Uterus (tissue), 4 donors: ENCODE data around the gene WDR33. TPM values are rescaled to one million over a fixed set of nuclear protein-coding genes. Genes with fewer than 3 reads are reported as not detected.
A peak's percentile ranks its signal among the peaks of the same experiment; 100 is the strongest.

Source experiments
- DNase-seq, 2 donors: peaks; one replicate each; pipeline ENCODE4 v3.0.0-alpha.2; 2019 to 2020
- H3K27ac ChIP-seq, 2 donors: fragments of 200-600 bp; sonication (generic); 1 replicate in 1 of 2; 2 replicates in 1 of 2; pipeline ENCODE4 v1.5.1; 2016 to 2018
- H3K27me3 ChIP-seq, 2 donors: fragments of 200-600 bp; sonication (generic); one replicate each; pipeline ENCODE4 v1.5.1; 2018 to 2019; ENCODE audit warnings: control low read depth in 1 of 2
- H3K36me3 ChIP-seq, 2 donors: fragments of 200-600 bp; sonication (generic); one replicate each; pipeline ENCODE4 v1.5.1; 2019; ENCODE audit warnings: control low read depth in 1 of 2
- H3K4me1 ChIP-seq, 2 donors: fragments of 200-600 bp; sonication (generic); one replicate each; pipeline ENCODE4 v1.5.1; 2018 to 2019; ENCODE audit warnings: control low read depth in 1 of 2
- H3K4me3 ChIP-seq, 2 donors: fragments of 200-600 bp; sonication (generic); 1 replicate in 1 of 2; 2 replicates in 1 of 2; pipeline ENCODE4 v1.5.1; 2018 to 2019; ENCODE audit warnings: mild to moderate bottlenecking in 1 of 2
- H3K9me3 ChIP-seq, 2 donors: fragments of 200-600 bp; sonication (generic); one replicate each; pipeline ENCODE4 v1.5.1; 2019; ENCODE audit warnings: control low read depth in 1 of 2
- POLR2A ChIP-seq, 2 donors: fragments of 450-650 bp; IDR thresholded peaks; one replicate each; pipeline ENCODE4 v1.6.1; 2016; ENCODE audit warnings: antibody characterized with exemption in 2 of 2, mild to moderate bottlenecking in 1 of 2, moderate library complexity in 1 of 2
- intact Hi-C: fragments of 100-400 bp; cut with DNase I; formaldehyde crosslinking; loops from one replicate; pipeline ENCODE4 v1.15.1; 2023; ENCODE audit warnings: low total_unique reads
- total RNA-seq, 4 donors: library from RNA; depleted of rRNA in 3 of 4; stranded (reverse); fragments of >200 nt in 3 of 4; gene quantifications; one replicate each; pipeline versions ENCODE4 v1.1.0 to v1.2.4, GENCODE V29; 2014 to 2023
- TF ChIP-seq, protein P1 (sequence below), 4 experiments: fragments of 200-600 bp in 2 of 4; fragments of 450-650 bp in 2 of 4; sonication (generic) in 2 of 4; IDR thresholded peaks; one replicate each; pipeline ENCODE4 v1.5.1; 2016 to 2019; ENCODE audit warnings: antibody characterized with exemption in 4 of 4, mild to moderate bottlenecking in 2 of 4, moderate library complexity in 1 of 4
- donor health status: DM: yes; HTN: yes; CAD: no.

Gene WDR33
- total RNA-seq, 4 donors from 2014 or later = 27.4 to 98.2 (median 59.7) TPM

DNA sequence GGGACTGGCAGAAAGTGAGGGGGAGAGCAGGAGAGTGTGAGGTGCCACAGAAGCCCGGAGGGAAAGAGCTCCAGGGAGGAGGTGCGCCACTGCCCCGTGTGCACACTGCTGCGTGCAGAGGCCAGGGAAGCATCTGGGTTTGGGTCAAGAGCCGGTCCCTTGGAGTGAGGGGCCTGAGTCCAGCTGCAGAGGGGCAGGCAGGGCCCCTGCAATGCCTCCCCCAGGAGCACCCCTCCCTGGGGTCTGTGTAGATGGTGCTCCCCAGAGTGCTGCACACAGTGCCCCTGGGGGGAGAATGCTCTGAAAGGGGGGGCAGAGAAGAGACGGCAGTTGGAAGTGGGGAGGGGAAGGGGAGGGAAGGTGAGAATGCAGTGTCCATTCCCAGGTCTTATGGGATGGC, 132.0 kb downstream of the WDR33 start:
- Histone ChIP-seq H3K4me1 (peaks cover 0 to 15% of the 10 kb centered on the region in 2 donors), H3K36me3 (no peaks in the 10 kb centered on the region), H3K27ac (no peak overlapping the region), H3K9me3 (no peaks in the 10 kb centered on the region), H3K4me3 (no peak overlapping the region), H3K27me3 (no peaks in the 10 kb centered on the region)
- no peak for DNase-seq
- intact Hi-C loops = no loop called here
- no peak for TF ChIP-seq POLR2A (IDR thresholded peaks at IDR 0.05)
- TF ChIP-seq, protein P1, sequence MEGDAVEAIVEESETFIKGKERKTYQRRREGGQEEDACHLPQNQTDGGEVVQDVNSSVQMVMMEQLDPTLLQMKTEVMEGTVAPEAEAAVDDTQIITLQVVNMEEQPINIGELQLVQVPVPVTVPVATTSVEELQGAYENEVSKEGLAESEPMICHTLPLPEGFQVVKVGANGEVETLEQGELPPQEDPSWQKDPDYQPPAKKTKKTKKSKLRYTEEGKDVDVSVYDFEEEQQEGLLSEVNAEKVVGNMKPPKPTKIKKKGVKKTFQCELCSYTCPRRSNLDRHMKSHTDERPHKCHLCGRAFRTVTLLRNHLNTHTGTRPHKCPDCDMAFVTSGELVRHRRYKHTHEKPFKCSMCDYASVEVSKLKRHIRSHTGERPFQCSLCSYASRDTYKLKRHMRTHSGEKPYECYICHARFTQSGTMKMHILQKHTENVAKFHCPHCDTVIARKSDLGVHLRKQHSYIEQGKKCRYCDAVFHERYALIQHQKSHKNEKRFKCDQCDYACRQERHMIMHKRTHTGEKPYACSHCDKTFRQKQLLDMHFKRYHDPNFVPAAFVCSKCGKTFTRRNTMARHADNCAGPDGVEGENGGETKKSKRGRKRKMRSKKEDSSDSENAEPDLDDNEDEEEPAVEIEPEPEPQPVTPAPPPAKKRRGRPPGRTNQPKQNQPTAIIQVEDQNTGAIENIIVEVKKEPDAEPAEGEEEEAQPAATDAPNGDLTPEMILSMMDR (IDR thresholded peaks at IDR 0.05) = no peak

DNA sequence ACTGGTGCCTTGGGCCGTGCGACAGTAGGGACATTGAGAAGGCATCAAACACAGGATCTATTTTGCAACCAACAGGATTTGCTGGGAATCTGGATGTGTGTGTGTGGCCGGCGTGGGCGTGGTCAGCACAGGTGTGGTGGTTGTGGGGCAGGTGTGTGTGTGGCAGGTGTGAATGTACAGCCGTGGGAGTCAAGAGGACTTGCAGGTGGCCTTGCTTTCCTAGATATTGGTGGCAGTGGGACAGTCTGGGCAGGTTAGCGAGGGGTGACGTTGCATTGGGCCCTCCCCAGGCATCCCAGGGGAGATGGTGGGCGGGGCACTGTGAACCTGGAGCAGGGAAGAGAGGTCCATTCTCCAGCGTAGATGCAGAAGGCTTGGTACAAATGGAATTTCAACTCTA, 132.4 kb downstream of the WDR33 start:
- Histone ChIP-seq H3K27ac (no peak overlapping the region), H3K27me3 (no peaks in the 10 kb centered on the region), H3K36me3 (no peaks in the 10 kb centered on the region), H3K4me3 (no peak overlapping the region), H3K9me3 (no peaks in the 10 kb centered on the region), H3K4me1 (peaks cover 0 to 15% of the 10 kb centered on the region in 2 donors)
- no peak for TF ChIP-seq POLR2A (IDR thresholded peaks at IDR 0.05)
- TF ChIP-seq, protein P1 (IDR thresholded peaks at IDR 0.05) = no peak
- intact Hi-C loops = no loop called here
- no peak for DNase-seq

DNA sequence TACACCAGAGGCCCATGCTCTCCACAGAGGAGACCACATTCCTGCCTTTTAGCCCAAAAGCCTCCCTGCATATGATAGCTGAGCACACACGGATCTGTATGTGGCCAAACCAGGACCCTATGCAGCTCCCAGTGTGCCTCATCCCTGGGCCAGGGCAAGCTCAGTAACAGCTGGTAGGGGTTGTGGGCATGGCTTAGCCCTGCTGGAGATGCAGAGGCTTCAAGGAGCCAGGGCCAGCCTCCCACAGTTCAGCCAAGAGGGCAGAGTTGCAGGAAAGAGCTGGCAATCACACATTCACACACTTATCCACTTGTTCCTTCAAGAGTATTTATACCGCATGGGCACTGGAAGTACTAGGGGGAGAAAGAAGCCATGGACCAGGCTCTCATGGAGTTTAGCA, 134.1 kb downstream of the WDR33 start:
- TF ChIP-seq, protein P1 (IDR thresholded peaks at IDR 0.05) = no peak
- TF ChIP-seq POLR2A (IDR thresholded peaks at IDR 0.05) = no peak
- Histone ChIP-seq H3K27ac (no peak overlapping the region), H3K36me3 (no peaks in the 10 kb centered on the region), H3K9me3 (no peaks in the 10 kb centered on the region), H3K4me3 (no peak overlapping the region), H3K4me1 (peaks cover 0 to 10% of the 10 kb centered on the region in 2 donors), H3K27me3 (no peaks in the 10 kb centered on the region)
- intact Hi-C loops = no loop called here
- no peak for DNase-seq

DNA sequence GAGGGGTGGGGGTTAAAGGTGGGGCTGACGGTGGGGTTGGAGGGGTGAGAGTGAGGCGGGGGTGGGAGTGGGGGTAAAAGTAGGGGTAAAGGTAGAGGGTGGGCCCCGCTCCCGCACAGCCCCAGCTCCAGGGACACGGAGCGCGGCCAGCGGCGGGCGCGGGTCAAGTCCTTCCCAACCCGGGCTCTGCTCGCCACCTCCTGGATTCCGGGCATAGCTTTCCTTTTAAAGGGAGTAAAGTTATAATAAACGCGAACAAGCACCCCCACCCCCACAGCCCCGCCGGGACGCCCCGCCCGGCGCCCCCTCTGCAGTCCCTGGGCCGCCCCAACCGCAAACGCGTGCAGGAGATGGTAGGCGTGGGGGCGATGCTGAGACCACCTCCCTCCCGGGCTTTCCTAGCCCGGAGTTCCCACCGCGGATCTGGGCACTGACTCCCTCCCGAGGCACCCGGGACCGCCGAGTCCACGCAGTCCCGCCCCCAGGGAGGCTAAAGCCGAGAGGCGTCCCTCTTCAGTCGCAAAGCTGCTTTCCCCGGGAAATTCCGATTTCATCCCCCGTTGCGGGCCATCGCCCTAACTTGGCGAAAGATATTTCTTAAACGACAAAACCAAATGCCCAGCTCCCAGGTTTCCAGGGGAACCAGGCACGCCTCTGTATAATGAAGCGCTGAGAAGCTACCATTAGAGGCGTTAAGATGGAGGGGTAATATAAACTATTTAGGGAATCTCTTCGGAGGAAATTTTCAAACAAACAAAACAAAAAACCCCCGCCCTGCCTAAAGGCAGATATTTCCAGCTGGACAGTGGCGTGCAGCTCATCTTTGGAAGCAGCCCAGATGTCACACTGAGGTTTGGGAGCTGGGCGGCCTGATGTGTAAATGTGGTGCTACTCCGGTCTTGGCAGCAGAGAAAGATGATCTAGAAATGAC, 135.4 kb downstream of the WDR33 start, which contains the start of gene LIMS2:
Gene LIMS2, minus strand, starts transcription at position 200 of the 931 bp plus-strand sequence. CDS start 506 bp downstream, outside the sequence.
- Histone ChIP-seq H3K27ac (peak within 1 kb of the TSS; percentile 78 to 94), H3K27me3 (no peaks in the 10 kb centered on the region), H3K4me3 (peak within 1 kb of the TSS; percentile 60 to 85), H3K9me3 (no peaks in the 10 kb centered on the region), H3K4me1 (no peaks in the 10 kb centered on the region), H3K36me3 (no peaks in the 10 kb centered on the region)
- DNase-seq = peak; percentile 66 to 70
- no peak for TF ChIP-seq POLR2A (IDR thresholded peaks at IDR 0.05)
- TF ChIP-seq, protein P1 (IDR thresholded peaks at IDR 0.05) = peak in 1 of 4 experiments; percentile 28
- intact Hi-C loops = no loop called here
